Measurements from ENCODE around the gene FRS2. TPM values are rescaled to one million over a fixed set of nuclear protein-coding genes. Genes with fewer than 3 reads are reported as not detected.

Gene FRS2
- total and polyA plus RNA-seq, 10 donors = 3.4 to 51.7 (median 26.5) TPM

- Histone ChIP-seq H3K4me1 (peaks cover 12 to 80% (median 35%) of the 10 kb centered on the region in 6 donors), H3K27ac (no peak overlapping the region), H3K36me3 (peaks cover 0 to 6% (median 0%) of the 10 kb centered on the region in 6 donors), H3K4me3 (no peak overlapping the region), H3K9me3 (no peaks in the 10 kb centered on the region), H3K27me3 (replicated peaks in 1 of 7) (no peaks in the 10 kb centered on the region)
- WGBS, 5 donors = 77 to 89% (median 86%) methylated on average over 5 of the region's 5 CpGs
- intact Hi-C loops (cut with DNase I; ENCODE audit: low total_unique reads) = no loop called here
- DNase-seq = no peak
- TF ChIP-seq POLR2A (IDR thresholded peaks at IDR 0.05) (no peak), CTCF (IDR thresholded peaks at IDR 0.05 in 8 of 11, conservative IDR thresholded peaks at IDR 0.05 in 3 of 11) (no peak), POLR2AphosphoS5 (IDR thresholded peaks at IDR 0.05) (no peak)
Measured at GRCh38 chr12:69501154-69501895, 31.1 kb downstream of the FRS2 start.

GRCh38 chr12:69502345-69503081 lies 32.3 kb downstream of the FRS2 start:
- TF ChIP-seq POLR2AphosphoS5 (IDR thresholded peaks at IDR 0.05) (no peak), CTCF (IDR thresholded peaks at IDR 0.05 in 8 of 11, conservative IDR thresholded peaks at IDR 0.05 in 3 of 11) (no peak), POLR2A (IDR thresholded peaks at IDR 0.05) (no peak)
- no peak for DNase-seq
- H3K9me3 ChIP-seq = no peaks in the 10 kb centered on the region
- intact Hi-C loops (cut with DNase I; ENCODE audit: low total_unique reads) = no loop called here
- H3K27me3 ChIP-seq (replicated peaks in 1 of 7) = no peaks in the 10 kb centered on the region
- H3K4me3 ChIP-seq = no peak overlapping the region
- WGBS, 5 donors = 93 to 98% (median 96%) methylated on average over 8 of the region's 8 CpGs
- H3K27ac ChIP-seq = no peak overlapping the region
- H3K36me3 ChIP-seq = peaks cover 0 to 6% (median 0%) of the 10 kb centered on the region in 6 donors
- H3K4me1 ChIP-seq = peaks cover 10 to 78% (median 29%) of the 10 kb centered on the region in 6 donors

DNA sequence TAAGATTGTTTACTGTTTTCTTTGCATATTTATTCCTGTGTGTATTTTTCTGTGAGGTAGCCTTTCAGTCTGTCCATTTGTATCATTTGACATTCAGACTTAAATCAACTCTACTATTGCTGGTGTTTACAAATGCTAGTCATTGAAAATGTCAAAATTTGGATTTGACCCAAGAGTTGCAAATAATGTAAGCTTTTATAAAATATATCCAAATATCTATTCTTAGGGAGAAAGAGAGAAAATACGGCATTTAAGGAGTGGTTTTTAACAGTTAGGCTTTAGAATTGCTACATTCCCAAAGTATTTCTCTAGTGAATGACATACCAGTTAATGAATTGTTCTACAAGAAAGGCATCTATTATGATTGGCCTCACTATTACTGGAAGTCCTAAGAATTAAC lies 37.9 kb downstream of the FRS2 start:
- WGBS, 5 donors = 88 to 96% (median 91%) methylated on average over 1 of the region's 1 CpG
- no peak overlapping the region for H3K27ac ChIP-seq
- no peaks in the 10 kb centered on the region for H3K27me3 ChIP-seq (replicated peaks in 1 of 7)
- peaks cover 10 to 88% (median 20%) of the 10 kb centered on the region in 6 donors for H3K4me1 ChIP-seq
- H3K9me3 ChIP-seq = no peaks in the 10 kb centered on the region
- intact Hi-C loops (cut with DNase I; ENCODE audit: low total_unique reads) = no loop called here
- no peaks in the 10 kb centered on the region for H3K36me3 ChIP-seq
- no peak overlapping the region for H3K4me3 ChIP-seq
- no peak for DNase-seq
- TF ChIP-seq CTCF (IDR thresholded peaks at IDR 0.05 in 8 of 11, conservative IDR thresholded peaks at IDR 0.05 in 3 of 11) (no peak), POLR2AphosphoS5 (IDR thresholded peaks at IDR 0.05) (no peak), POLR2A (IDR thresholded peaks at IDR 0.05) (no peak)

DNA sequence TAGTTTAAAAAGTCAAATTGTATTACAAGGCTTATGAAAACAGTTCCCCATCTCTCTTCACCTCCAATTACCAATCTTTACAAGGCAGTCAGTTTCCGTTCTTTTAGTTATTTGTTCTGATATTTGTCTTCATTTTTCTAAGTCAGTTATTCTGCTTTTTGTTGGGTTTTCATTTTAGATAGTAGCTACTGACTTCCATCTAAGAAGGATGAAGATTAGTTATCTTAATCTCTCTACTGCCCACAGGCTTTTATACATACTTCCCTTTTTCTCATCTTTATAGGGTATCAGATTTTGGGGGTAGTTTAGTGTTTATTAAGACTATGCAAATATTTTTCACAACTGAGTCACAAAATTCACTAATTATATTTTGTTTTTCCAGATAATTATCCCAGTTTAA lies 38.4 kb downstream of the FRS2 start:
- H3K4me3 ChIP-seq = no peak overlapping the region
- 81 to 88% (median 86%) methylated on average over 1 of the region's 1 CpG for WGBS, 5 donors
- no peaks in the 10 kb centered on the region for H3K27me3 ChIP-seq (replicated peaks in 1 of 7)
- intact Hi-C loops (cut with DNase I; ENCODE audit: low total_unique reads) = no loop called here
- H3K9me3 ChIP-seq = no peaks in the 10 kb centered on the region
- H3K27ac ChIP-seq = no peak overlapping the region
- H3K36me3 ChIP-seq = no peaks in the 10 kb centered on the region
- no peak for DNase-seq
- no peak for TF ChIP-seq POLR2AphosphoS5 (IDR thresholded peaks at IDR 0.05)
- no peak for TF ChIP-seq CTCF (IDR thresholded peaks at IDR 0.05 in 8 of 11, conservative IDR thresholded peaks at IDR 0.05 in 3 of 11)
- TF ChIP-seq POLR2A (IDR thresholded peaks at IDR 0.05) = no peak
- peaks cover 10 to 88% (median 22%) of the 10 kb centered on the region in 6 donors for H3K4me1 ChIP-seq

All from spleen (tissue), 11 donors.